Neural crest cell (in vitro differentiated cells): ENCODE data around the gene ACSL6. TPM values are rescaled to one million over a fixed set of nuclear protein-coding genes. Genes with fewer than 3 reads are reported as not detected.

Source experiments
- DNase-seq: peaks from one replicate; pipeline ENCODE4 v3.0.0; 2021; ENCODE audit warnings: low read depth, mixed read lengths, low spot score
- H3K27ac Mint-ChIP-seq: one replicate; pipeline ENCODE4 v1.8.0; 2021; ENCODE audit warnings: mild to moderate bottlenecking, mixed read lengths; ENCODE audit not compliant: unreplicated experiment
- H3K27me3 Mint-ChIP-seq: 2 replicates; pipeline ENCODE4 v1.8.0; 2021; ENCODE audit warnings: low read depth, mild to moderate bottlenecking, mixed read lengths
- H3K36me3 Mint-ChIP-seq: 2 replicates; pipeline ENCODE4 v1.8.0; 2021; ENCODE audit warnings: low read depth, mild to moderate bottlenecking, mixed read lengths
- H3K4me1 Mint-ChIP-seq: 2 replicates; pipeline ENCODE4 v1.8.0; 2021; ENCODE audit warnings: mixed read lengths
- H3K4me3 Mint-ChIP-seq: one replicate; pipeline ENCODE4 v1.8.0; 2021; ENCODE audit warnings: mild to moderate bottlenecking, mixed read lengths
- H3K9me3 Mint-ChIP-seq: 2 replicates; pipeline ENCODE4 v1.8.0; 2021; ENCODE audit warnings: mixed read lengths
- CTCF ChIP-seq: fragments of 200-600 bp; sonication (generic); conservative IDR thresholded peaks from 2 replicates; pipeline ENCODE4 v1.5.0; 2021; ENCODE audit warnings: antibody characterized with exemption, mild to moderate bottlenecking
- total RNA-seq: library from RNA; stranded (reverse); gene quantifications from 2 replicates; pipeline ENCODE4 v1.2.1, GENCODE V29; 2021

ACSL6 gene
- total RNA-seq, 1 donor from 2014 or later, result 0.84 TPM

DNA sequence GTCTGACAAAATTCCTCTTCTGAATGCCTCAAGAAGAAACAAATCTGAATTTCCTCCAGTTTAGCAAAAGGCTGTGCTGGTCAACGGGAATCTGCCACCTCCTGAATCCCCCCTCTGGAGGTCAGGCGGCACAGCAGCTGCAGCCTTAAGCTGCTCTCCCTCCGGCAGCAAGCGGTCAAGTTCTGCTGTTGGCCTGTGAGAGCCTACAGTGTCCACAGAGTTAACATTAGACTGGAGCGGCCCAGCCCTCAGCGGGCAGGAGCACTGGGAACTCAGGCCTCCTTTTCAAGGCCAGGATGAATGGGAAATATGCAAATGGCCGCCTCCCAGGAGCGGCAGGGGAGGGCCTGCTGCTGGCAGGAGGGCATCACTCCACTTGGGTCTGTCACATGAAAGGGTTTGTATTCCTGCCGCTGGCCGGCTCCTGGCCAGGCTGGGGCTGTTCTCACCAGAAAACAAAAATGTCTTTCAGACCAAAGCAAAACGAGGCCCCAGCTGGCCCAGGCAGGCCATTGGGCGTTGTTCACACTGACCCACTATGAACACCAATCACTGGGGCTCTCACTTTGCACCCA lies 8.2 kb downstream of the ACSL6 start:
- H3K27me3 Mint-ChIP-seq, result peaks cover 6% of the 10 kb centered on the region
- H3K4me1 Mint-ChIP-seq, result peaks cover 48% of the 10 kb centered on the region
- H3K36me3 Mint-ChIP-seq, result no peaks in the 10 kb centered on the region
- peaks cover 3% of the 10 kb centered on the region for H3K9me3 Mint-ChIP-seq
- peak overlapping the region; percentile 67 for H3K4me3 Mint-ChIP-seq
- TF ChIP-seq CTCF, result no peak
- DNase-seq, result peak; percentile 64
- H3K27ac Mint-ChIP-seq, result peak overlapping the region; percentile 10

- Mint-ChIP-seq H3K27me3 (peaks cover 2% of the 10 kb centered on the region), H3K4me1 (peaks cover 48% of the 10 kb centered on the region), H3K4me3 (peak overlapping the region; percentile 60), H3K27ac (peak overlapping the region; percentile 90), H3K36me3 (no peaks in the 10 kb centered on the region), H3K9me3 (peaks cover 3% of the 10 kb centered on the region)
- no peak for TF ChIP-seq CTCF
- DNase-seq, result no peak
Measured at GRCh38 chr5:132002757-132003156, 8.7 kb downstream of the ACSL6 start.

DNA sequence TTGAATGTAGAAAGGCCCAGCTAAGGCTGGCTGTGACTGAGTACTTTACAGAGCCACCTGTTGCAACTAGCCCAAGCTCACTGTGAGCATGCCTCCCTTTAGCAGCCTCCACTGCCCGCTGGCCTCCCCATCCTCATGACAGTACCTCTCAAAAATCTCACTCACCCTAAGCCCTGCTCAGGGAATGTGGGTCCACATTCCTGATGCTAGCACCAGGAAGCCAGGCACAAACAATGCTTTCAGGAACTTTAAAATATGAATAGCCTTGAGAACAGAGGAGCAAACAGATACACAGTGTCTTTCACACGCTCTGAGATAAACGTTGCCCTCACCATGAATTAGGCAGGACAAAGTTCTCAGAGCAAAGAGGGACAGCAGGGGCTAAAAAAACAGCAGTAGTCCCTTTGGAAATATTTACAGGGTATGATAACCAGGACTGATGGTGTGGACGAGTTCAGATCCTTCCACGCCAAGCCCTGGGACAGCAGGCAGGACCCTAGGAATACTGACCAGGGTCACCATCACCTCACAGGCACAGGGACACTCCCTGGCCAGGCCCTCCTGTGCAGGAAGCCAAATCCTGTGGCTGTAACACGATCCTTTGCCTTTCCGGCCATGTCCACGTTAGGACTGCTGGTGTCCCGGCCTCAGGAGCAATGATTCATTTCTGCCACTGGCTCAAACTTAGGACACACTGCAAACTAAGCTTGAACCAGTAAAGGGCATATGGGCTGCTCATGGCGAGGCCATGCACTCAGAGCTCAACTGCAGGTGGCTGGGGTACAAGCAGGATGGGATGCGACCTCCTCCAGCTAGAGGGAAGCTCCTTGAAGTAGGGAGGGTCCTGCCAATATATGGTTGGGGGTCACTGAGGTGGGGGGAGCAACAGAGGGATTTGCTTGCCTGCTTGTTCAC lies 9.6 kb downstream of the ACSL6 start:
- Mint-ChIP-seq H3K4me1 (peaks cover 48% of the 10 kb centered on the region), H3K27me3 (peaks cover 2% of the 10 kb centered on the region), H3K9me3 (peaks cover 3% of the 10 kb centered on the region), H3K27ac (peak overlapping the region; percentile 90), H3K36me3 (no peaks in the 10 kb centered on the region), H3K4me3 (peak overlapping the region; percentile 60)
- no peak for DNase-seq
- no peak for TF ChIP-seq CTCF

- H3K9me3 Mint-ChIP-seq, result peaks cover 3% of the 10 kb centered on the region
- no peaks in the 10 kb centered on the region for H3K36me3 Mint-ChIP-seq
- H3K4me3 Mint-ChIP-seq, result no peak overlapping the region
- peaks cover 48% of the 10 kb centered on the region for H3K4me1 Mint-ChIP-seq
- H3K27ac Mint-ChIP-seq, result no peak overlapping the region
- no peak for DNase-seq
- no peak for TF ChIP-seq CTCF
- H3K27me3 Mint-ChIP-seq, result peaks cover 2% of the 10 kb centered on the region
Measured at GRCh38 chr5:132000677-132001453, 10.6 kb downstream of the ACSL6 start.

GRCh38 chr5:132000241-132000490 lies 11.3 kb downstream of the ACSL6 start:
- DNase-seq, result no peak
- Mint-ChIP-seq H3K27me3 (peaks cover 2% of the 10 kb centered on the region), H3K4me3 (no peak overlapping the region), H3K9me3 (peaks cover 3% of the 10 kb centered on the region), H3K36me3 (no peaks in the 10 kb centered on the region), H3K4me1 (peaks cover 48% of the 10 kb centered on the region), H3K27ac (no peak overlapping the region)
- no peak for TF ChIP-seq CTCF
